Stimulated activated CD4-positive, alpha-beta T cell treated with anti-CD3 and anti-CD28 coated beads, Interleukin-15, amount 100 ng/mL, for 24 hours (primary cell): ENCODE results near the gene HSDL1.

Experiments
- DNase-seq: peaks from one replicate; pipeline ENCODE4 v3.0.0-alpha.2; 2020

HSDL1 gene

DNA sequence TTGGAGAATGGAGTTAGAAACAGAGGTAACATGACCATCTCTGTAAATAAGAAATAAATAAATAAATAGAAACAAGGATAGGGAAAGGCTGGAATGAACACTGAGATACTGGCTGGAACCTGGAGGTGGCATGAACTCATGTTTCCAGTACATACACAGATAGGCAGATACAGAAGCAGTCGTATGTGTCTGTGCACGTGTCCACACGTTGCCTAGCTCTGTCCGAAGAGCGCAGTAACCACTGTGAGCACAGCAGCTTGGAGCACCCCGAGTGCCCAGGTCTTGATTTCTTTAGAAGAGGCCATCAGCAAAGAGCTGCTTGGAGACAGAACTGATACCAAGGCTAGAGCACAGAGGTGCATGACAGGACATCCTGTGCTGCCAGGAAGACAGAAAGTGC lies 65.3 kb downstream of the HSDL1 start:
- DNase-seq, result no peak

DNA sequence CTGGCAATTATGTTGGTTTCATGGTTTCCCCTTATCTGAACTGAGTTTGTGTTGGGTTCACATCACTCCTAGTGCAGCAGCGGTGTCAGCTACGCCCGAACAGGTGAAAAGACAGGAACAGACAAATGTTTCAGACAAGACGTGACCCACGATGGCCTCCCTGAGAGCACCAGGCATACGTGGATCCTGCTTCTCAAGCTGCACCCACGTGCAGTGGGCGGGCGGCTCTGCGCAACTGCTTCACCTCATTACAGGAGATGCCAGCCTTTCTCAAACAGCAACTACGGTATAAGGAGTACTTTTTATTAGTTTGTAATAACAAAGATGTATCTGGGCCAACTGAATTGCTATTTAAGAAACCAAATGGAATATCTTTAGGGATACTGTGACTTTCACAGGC lies 69.6 kb downstream of the HSDL1 start:
- no peak for DNase-seq

DNA sequence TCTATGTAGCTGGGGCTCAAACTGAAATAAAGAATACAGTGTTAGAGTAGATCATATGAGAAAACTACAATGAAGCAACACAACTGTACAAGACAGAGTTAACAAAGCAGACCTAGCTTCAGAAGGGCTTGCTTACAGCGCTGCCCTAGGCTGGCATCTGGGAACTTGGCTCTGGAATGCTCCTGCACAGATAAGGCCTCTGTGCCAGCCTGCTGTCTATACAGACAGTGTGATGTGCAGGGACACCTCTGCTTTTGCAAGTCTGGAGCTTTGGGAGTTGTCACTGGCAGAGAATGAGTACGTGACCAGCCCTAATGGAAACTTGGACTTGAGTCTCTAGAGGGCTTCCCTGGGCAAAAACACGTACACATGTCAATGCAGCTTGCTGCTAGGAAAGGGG lies 70.3 kb downstream of the HSDL1 start:
- no peak for DNase-seq
